ENCODE results near the gene PTPRM.

DNA sequence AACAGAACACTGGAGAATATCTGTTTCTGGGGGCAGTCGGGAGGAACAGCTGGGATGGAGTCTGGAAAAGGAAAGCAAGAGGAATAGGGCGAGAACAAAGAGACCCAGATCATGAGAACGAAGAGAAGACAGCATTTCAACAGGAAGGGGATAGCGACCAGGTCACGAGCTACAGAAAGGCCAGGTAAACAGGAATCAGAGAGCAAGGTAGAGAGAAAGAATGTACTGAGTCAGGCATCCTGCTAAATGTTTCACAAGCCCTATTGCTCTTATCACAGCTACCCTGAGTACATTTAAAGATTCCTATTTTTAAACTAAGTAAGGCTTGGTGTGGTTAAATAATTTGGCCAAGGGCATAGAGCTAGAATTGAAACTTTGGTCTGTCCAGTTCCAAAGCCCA lies 787.2 kb downstream of the PTPRM start:
- TF ChIP-seq, protein P1, sequence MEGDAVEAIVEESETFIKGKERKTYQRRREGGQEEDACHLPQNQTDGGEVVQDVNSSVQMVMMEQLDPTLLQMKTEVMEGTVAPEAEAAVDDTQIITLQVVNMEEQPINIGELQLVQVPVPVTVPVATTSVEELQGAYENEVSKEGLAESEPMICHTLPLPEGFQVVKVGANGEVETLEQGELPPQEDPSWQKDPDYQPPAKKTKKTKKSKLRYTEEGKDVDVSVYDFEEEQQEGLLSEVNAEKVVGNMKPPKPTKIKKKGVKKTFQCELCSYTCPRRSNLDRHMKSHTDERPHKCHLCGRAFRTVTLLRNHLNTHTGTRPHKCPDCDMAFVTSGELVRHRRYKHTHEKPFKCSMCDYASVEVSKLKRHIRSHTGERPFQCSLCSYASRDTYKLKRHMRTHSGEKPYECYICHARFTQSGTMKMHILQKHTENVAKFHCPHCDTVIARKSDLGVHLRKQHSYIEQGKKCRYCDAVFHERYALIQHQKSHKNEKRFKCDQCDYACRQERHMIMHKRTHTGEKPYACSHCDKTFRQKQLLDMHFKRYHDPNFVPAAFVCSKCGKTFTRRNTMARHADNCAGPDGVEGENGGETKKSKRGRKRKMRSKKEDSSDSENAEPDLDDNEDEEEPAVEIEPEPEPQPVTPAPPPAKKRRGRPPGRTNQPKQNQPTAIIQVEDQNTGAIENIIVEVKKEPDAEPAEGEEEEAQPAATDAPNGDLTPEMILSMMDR (IDR thresholded peaks at IDR 0.05): no peak
- TF ChIP-seq POLR2A (IDR thresholded peaks at IDR 0.05) (no peak), EP300 (IDR thresholded peaks at IDR 0.05) (no peak)

Data from ovary (tissue), 3 donors.